GM21367 (cell line): ENCODE data around the gene TEAD3.

ENCODE experiments used
- ATAC-seq: cut with Tn5 transposase; IDR thresholded peaks from one replicate; pipeline ENCODE4 v1.9.1; 2021; ENCODE audit not compliant: unreplicated experiment

TEAD3 gene

GRCh38 chr6:35427435-35427834, 69.4 kb downstream of the TEAD3 start:
- ATAC-seq: no peak

GRCh38 chr6:35426074-35426473, 70.8 kb downstream of the TEAD3 start:
- ATAC-seq: no peak

- no peak for ATAC-seq
These were observed 71.6 kb downstream of the TEAD3 start for GRCh38 chr6:35425284-35425683.
